Fibroblast of upper back skin (primary cell): ENCODE results near the gene MMAB.

Source experiments
- DNase-seq: peaks from one replicate; pipeline ENCODE4 v3.0.0-alpha.2; 2013

MMAB gene

GRCh38 chr12:109581856-109582255, 8.6 kb upstream of the MMAB start:
- DNase-seq, result no peak

DNA sequence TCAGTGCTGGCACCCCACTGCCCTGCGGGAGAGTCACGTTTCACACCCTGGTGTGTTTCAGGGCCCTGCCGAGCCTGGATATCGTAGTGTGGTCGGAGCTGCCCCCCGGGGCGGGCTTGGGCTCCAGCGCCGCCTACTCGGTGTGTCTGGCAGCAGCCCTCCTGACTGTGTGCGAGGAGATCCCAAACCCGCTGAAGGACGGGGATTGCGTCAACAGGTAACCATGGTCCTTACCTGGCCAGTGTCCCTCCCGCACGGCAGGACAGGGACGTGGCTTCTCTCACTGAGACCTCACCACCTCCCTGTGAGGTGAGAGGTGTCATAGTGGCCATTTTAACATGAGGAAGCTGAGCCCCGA, 8.0 kb upstream of the MMAB start:
- DNase-seq, result no peak

DNA sequence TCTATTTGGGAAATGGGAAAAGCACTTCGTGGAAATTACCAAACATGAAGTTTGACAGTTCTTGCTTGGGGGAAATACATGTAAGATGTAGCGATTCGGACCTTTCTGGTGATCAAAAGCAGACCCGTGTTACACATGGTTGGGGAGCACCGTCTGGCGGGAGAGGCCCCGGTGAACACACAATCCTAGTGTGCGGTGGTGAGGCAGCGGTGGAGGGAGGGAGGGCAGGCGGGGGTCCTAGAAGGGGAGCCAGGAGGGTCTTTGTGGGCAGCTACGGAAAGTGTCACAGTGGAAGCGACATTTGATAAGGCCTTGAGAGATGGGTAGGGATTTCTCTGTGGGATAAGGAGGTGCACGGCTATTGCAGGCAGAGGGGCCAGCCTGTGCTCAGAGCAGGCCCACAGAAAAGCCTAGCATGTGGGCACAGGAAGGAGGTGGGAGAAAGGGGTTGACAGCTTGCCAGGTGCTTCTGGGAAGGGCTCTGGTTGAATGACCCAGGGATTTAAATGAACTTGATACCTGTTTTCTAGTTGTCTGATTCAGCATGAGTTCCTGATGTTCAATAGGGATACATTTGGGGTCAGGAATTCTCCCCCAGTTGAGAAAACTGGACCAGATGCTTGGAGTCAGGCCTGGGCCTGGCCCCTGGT, 7.5 kb upstream of the MMAB start:
- DNase-seq, result no peak

GRCh38 chr12:109580272-109580671, 7.0 kb upstream of the MMAB start:
- DNase-seq, result no peak

DNA sequence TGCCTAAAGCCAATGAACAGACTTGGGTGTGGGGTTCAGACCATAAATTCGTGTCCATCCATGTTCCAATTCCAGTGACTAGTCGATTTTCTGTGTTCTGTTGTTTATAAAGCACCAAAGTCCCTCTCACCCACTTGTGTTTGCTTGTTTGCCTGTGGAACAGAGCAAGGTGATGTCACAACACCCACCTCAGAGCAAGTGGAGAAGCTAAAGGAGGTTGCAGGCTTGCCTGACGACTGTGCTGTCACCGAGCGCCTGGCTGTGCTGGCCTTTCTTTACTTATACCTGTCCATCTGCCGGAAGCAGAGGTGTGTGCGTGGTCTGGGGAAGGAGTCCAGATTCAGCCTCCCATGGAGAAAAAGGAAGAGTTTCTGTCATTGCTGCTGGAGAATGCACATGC, 6.3 kb upstream of the MMAB start:
- DNase-seq, result no peak

- DNase-seq, result no peak
These were observed 5.1 kb upstream of the MMAB start for GRCh38 chr12:109578330-109578927.

DNA sequence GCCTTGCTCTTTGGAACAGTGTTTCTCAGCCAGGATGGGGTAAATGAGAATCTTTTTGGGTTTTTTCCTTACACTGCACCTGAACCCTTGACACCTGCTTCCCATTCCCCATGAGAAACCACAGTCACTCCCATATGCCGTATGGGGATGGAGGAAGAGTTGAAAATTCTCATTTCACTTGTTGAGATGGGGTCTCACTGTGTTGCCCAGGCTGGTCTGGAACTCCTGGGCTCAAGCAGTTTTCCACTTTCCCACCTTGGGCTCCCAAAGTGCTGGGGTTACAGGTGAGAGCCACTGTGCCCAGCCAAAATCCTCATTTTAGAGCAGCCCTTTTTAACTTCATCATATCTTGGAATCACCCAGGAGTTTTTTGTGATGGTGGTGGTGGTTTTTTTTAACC, 4.0 kb upstream of the MMAB start:
- DNase-seq, result no peak

DNA sequence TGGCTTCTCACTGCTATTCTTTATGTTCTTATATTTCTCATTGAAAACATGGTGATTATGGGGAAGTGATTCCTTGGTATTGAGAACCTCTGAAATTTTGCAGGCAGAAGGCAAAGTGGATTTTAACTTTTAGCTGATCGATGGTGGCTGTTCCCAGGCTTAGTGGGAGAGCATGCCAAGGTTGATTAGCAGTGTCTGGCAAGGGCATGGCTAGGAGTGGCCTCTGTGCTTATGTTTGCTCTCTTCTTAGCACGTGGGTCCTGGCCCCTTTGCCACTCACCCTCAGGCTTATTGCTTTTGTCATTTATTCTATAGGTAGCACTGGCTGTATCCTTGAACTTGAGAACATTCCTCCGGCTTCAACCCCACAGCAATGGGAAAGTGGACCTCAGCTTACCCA, 2.4 kb upstream of the MMAB start:
- DNase-seq, result no peak

DNA sequence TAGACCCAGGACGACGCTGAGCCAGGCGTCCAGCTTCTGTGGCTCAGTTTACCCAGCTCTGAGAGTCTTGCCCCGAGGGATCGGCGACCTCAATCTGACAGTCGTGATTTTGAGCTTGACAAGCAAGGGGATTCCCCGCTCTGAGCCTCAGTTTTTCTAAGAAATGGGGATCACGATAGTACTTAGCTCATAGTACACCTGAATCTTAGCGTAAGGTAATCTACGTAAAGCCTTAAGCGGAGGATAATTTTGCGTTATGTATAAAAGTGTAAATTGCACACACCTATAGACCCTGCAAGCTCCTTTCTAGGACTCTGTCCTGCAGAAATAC, 575 bp upstream of the MMAB start:
- DNase-seq, result no peak

GRCh38 chr12:109572506-109572845, 828 bp downstream of the MMAB start:
- DNase-seq, result no peak

DNA sequence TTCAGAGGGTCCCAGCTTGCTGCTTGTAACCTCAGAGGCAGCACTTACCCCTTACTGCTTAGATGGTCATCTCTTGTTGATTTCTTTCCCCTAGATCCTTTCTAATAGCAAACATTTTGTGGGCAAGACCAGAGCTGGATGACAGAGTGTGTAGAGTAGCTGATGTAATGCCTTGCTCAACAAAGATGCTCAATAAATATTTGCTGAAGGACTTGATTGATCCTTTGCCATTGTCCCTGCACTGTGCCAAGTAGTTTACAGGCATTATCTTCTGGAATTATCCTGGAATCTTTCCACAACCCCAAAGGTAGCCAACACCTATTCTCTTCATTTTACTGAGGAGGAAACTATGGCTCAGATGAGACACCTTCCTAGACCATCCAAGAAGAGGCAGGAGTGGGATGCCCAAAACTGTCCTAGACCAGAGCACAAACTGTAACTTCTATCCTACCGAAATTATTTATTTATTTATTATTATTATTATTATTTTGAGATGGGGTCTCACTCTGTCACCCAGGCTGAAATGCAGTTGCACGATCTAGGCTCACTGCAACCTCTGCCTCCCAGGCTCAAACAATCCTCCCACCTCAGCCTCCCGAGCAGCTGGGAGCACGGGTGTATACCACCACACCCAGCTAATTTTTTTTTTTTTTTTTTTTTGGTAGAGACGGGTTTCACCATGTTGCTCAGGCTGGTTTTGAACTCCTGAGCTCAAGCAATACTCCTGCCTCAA, 1.4 kb downstream of the MMAB start:
- DNase-seq, result no peak

- DNase-seq, result no peak
These were observed 4.8 kb downstream of the MMAB start for GRCh38 chr12:109568486-109568885.

DNA sequence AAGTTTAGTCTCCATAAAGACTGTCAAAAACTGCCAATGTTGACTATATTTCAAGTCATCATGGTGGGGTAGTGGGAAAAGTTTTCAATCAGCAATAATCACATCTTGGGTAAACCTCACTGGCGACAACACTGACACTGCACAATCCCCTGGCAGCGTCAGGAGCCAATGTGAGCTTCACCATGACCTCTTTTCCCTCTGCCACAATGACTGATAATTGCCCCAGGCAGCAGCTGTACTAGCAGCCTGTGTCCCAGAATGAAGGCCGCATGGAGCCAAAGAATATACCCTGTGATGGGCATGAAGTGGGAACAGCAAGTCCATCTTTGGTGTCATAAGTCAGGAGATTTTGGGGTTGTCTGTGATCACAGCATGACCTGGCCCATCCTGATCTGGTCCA, 5.3 kb downstream of the MMAB start:
- no peak for DNase-seq

GRCh38 chr12:109567296-109567695, 6.0 kb downstream of the MMAB start:
- no peak for DNase-seq

DNA sequence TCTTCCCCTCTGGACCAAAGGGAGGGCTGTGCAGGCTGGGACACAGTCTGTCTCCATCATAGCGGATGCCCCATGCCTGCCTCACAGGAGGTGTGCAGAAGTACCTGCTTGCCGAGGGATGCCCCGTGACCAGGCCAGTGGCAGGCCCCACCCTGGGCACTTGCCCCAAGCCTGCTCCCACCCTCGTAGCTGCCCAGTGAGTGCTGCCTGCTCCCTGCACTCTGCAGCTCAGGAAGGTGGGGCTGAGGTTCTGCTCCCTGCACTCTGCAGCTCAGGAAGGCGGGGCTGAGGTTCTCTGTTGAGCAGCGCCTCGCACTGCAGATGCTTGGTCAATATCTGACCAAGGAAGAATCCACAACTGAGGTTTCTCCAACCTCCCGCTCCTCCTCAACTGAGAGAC, 6.9 kb downstream of the MMAB start:
- no peak for DNase-seq

- DNase-seq, result no peak
These were observed 9.7 kb downstream of the MMAB start for GRCh38 chr12:109563291-109564284.

DNA sequence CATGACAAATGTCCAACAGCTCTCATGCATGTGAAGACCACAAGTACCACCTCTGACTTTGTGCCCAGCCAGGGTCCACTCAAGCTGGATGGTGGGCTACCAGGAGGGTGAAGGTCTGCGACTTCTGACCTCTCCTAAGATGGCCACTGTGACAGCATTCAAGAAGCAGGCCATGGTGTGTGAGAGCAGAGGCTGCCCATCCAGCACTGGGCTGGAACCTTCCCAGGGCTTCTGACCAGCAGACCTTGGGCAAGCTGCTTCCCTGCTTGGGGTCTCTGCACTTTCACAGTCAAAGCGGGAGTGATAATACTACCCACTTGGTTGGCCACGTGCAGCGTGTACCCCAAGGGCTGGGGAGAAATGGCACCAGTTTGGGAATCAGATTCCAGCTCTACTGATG, 10.4 kb downstream of the MMAB start:
- DNase-seq, result no peak

- no peak for DNase-seq
These were observed 11.6 kb downstream of the MMAB start for GRCh38 chr12:109561711-109562030.

GRCh38 chr12:109560867-109561710, 12.2 kb downstream of the MMAB start:
- DNase-seq, result no peak

DNA sequence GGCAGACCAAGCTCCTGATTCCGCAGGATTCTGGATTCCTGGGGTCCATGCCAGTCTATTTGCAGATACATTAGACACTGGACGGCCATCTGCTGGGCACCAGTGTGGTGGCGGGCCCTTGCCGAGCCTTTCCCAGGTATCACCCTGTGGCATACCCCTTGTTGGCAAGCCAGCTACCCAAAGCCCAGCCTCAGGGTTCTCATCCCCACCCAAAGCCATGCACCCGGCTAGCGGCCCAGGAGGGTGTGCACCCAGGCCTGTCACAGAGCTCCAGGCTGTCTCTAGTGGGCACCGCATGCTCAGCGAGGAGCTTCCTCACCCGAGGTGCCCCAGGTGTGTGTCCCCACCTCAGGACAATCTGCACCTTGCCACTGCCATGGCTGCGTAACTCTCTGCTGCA, 13.7 kb downstream of the MMAB start:
- no peak for DNase-seq

- no peak for DNase-seq
These were observed 14.2 kb downstream of the MMAB start for GRCh38 chr12:109559200-109559505.

- no peak for DNase-seq
These were observed 14.7 kb downstream of the MMAB start for GRCh38 chr12:109558374-109559199.
